Subcutaneous adipose tissue (tissue), 4 donors: Measurements from ENCODE around the gene GAA. TPM values are rescaled to one million over a fixed set of nuclear protein-coding genes. Genes with fewer than 3 reads are reported as not detected.

Experiments used
- CTCF ChIP-seq: fragments of 450-650 bp; IDR thresholded peaks from one replicate; pipeline ENCODE4 v1.5.1; 2016; ENCODE audit warnings: low read depth, mild to moderate bottlenecking, control low read depth, antibody characterized with exemption, moderate library complexity
- total RNA-seq, 4 donors: library from RNA; depleted of rRNA; stranded (reverse); fragments of >200 nt; gene quantifications; one replicate each; pipeline ENCODE4 v1.1.0, GENCODE V29; 2016

Gene GAA
- total RNA-seq, 4 donors from 2014 or later, result 43.4 to 123 (median 60.2) TPM

GRCh38 chr17:80130992-80131391 is 29.6 kb downstream of the GAA start:
- TF ChIP-seq CTCF, result no peak

- no peak for TF ChIP-seq CTCF
Observed at GRCh38 chr17:80132906-80133625, 31.7 kb downstream of the GAA start.

- TF ChIP-seq CTCF, result no peak
Observed at GRCh38 chr17:80133626-80133970, 32.2 kb downstream of the GAA start.

GRCh38 chr17:80137131-80137530 is 35.8 kb downstream of the GAA start:
- TF ChIP-seq CTCF, result no peak

GRCh38 chr17:80138856-80139426 is 37.6 kb downstream of the GAA start:
- no peak for TF ChIP-seq CTCF

- TF ChIP-seq CTCF, result no peak
Observed at GRCh38 chr17:80141463-80142165, 40.2 kb downstream of the GAA start.

GRCh38 chr17:80142929-80143328 is 41.5 kb downstream of the GAA start:
- TF ChIP-seq CTCF, result no peak
